SK-N-SH treated with all-trans-retinoic acid at 6 μM for 48 hours (cell line): ENCODE results near the gene GRIK4.

ENCODE experiments used
- ATAC-seq: fragments of 200-7000 bp; cut with Tn5 transposase; 3 replicates; pipeline ENCODE4 v1.9.1; 2020; ENCODE audit warnings: mild to moderate bottlenecking, moderate library complexity
- ARNTL ChIP-seq: fragments of 450-650 bp; formaldehyde crosslinking; IDR thresholded peaks from 2 replicates; pipeline ENCODE4 v1.5.0; 2020; ENCODE audit warnings: low read depth, mild to moderate bottlenecking, moderate library complexity, borderline replicate concordance
- BACH2 ChIP-seq: fragments of 250-450 bp; sonication (Bioruptor Pico); IDR thresholded peaks from 2 replicates; pipeline ENCODE4 v1.9.0; 2021; ENCODE audit warnings: mild to moderate bottlenecking, borderline replicate concordance
- CREB5 ChIP-seq: fragments of 250-450 bp; sonication (Bioruptor Pico); IDR thresholded peaks from 2 replicates; pipeline ENCODE4 v1.5.1; 2020; ENCODE audit warnings: low read depth, mild to moderate bottlenecking, moderate library complexity
- CSDC2 ChIP-seq: fragments of 250-450 bp; sonication (Bioruptor Pico); IDR thresholded peaks from 2 replicates; pipeline ENCODE4 v1.5.0; 2020; ENCODE audit warnings: mild to moderate bottlenecking, moderate library complexity
- CSRNP3 ChIP-seq: fragments of 250-450 bp; sonication (Bioruptor Pico); IDR thresholded peaks from 2 replicates; pipeline ENCODE4 v1.5.1; 2021; ENCODE audit warnings: mild to moderate bottlenecking, moderate library complexity
- ESRRG ChIP-seq: fragments of 250-450 bp; sonication (Bioruptor Pico); IDR thresholded peaks from 2 replicates; pipeline ENCODE4 v1.6.1; 2021; ENCODE audit warnings: mild to moderate bottlenecking
- GLIS3 ChIP-seq: fragments of 250-450 bp; sonication (Bioruptor Pico); IDR thresholded peaks from 2 replicates; pipeline ENCODE4 v1.5.0; 2020; ENCODE audit warnings: mild to moderate bottlenecking, moderate library complexity
- ISL1 ChIP-seq: fragments of 250-450 bp; sonication (Bioruptor Pico); IDR thresholded peaks from 2 replicates; pipeline ENCODE4 v2.1.2; 2022; ENCODE audit warnings: mild to moderate bottlenecking, moderate library complexity
- OSR1 ChIP-seq: fragments of 250-450 bp; sonication (Bioruptor Pico); IDR thresholded peaks from 2 replicates; pipeline ENCODE4 v1.8.0; 2022; ENCODE audit warnings: moderate library complexity, mild to moderate bottlenecking, inconsistent platforms
- PATZ1 ChIP-seq: fragments of 250-450 bp; sonication (Bioruptor Pico); IDR thresholded peaks from 2 replicates; pipeline ENCODE4 v1.8.0; 2020; ENCODE audit warnings: mild to moderate bottlenecking, moderate library complexity, borderline replicate concordance
- POU6F1 ChIP-seq: fragments of 250-450 bp; sonication (Bioruptor Pico); IDR thresholded peaks from 2 replicates; pipeline ENCODE4 v1.8.0; 2021; ENCODE audit warnings: low read depth, mild to moderate bottlenecking, moderate library complexity, borderline replicate concordance
- PPARA ChIP-seq: fragments of 250-450 bp; sonication (Bioruptor Pico); IDR thresholded peaks from 2 replicates; pipeline ENCODE4 v1.5.0; 2020; ENCODE audit warnings: mild to moderate bottlenecking, borderline replicate concordance
- RARB ChIP-seq: fragments of 250-450 bp; sonication (Bioruptor Pico); IDR thresholded peaks from 2 replicates; pipeline ENCODE4 v1.8.0; 2021; ENCODE audit warnings: mild to moderate bottlenecking, moderate library complexity
- SNAI2 ChIP-seq: fragments of 250-450 bp; sonication (Bioruptor Pico); IDR thresholded peaks from 2 replicates; pipeline ENCODE4 v1.5.0; 2020; ENCODE audit warnings: mild to moderate bottlenecking, moderate library complexity
- TCF4 ChIP-seq: fragments of 250-450 bp; sonication (Bioruptor Pico); IDR thresholded peaks from 2 replicates; pipeline ENCODE4 v1.8.0; 2021; ENCODE audit warnings: mild to moderate bottlenecking, moderate library complexity, borderline replicate concordance
- ZC3H10 ChIP-seq: fragments of 250-450 bp; sonication (Bioruptor Pico); IDR thresholded peaks from 2 replicates; pipeline ENCODE4 v1.5.1; 2021; ENCODE audit warnings: mild to moderate bottlenecking, moderate library complexity
- ZFP3 ChIP-seq: fragments of 250-450 bp; sonication (Bioruptor Pico); IDR thresholded peaks from 2 replicates; pipeline ENCODE4 v1.5.0; 2020; ENCODE audit warnings: mild to moderate bottlenecking, moderate library complexity
- ZFP30 ChIP-seq: fragments of 450-650 bp; formaldehyde crosslinking; IDR thresholded peaks from 2 replicates; pipeline ENCODE4 v1.5.0; 2022; ENCODE audit warnings: mild to moderate bottlenecking, moderate library complexity
- ZNF565 ChIP-seq: fragments of 450-650 bp; formaldehyde crosslinking; conservative IDR thresholded peaks from 2 replicates; pipeline ENCODE4 v1.5.0; 2020; ENCODE audit warnings: low read depth, mild to moderate bottlenecking, moderate library complexity
- ZNF70 ChIP-seq: fragments of 450-650 bp; formaldehyde crosslinking; IDR thresholded peaks from 2 replicates; pipeline ENCODE4 v1.5.0; 2020; ENCODE audit warnings: mild to moderate bottlenecking, moderate library complexity
- ZNF8 ChIP-seq: fragments of 450-650 bp; formaldehyde crosslinking; IDR thresholded peaks from 2 replicates; pipeline ENCODE4 v1.5.0; 2020; ENCODE audit warnings: mild to moderate bottlenecking, moderate library complexity

Gene GRIK4

GRCh38 chr11:120575461-120575860 is 63.9 kb downstream of the GRIK4 start:
- TF ChIP-seq ZC3H10 (no peak), PPARA (CRISPR knock-in tag) (no peak), CSRNP3 (no peak), ZFP3 (CRISPR knock-in tag) (no peak)
- no peak for ATAC-seq

- no peak for ATAC-seq
- TF ChIP-seq CREB5 (CRISPR knock-in tag) (no peak), SNAI2 (no peak), POU6F1 (CRISPR knock-in tag) (no peak), BACH2 (CRISPR knock-in tag) (no peak)
These were observed 65.1 kb downstream of the GRIK4 start for GRCh38 chr11:120576606-120577005.

- TF ChIP-seq ESRRG (no peak), CREB5 (CRISPR knock-in tag) (no peak)
- TF ChIP-seq, all 23 proteins: peak for 0
- no peak for ATAC-seq
These were observed 65.5 kb downstream of the GRIK4 start for GRCh38 chr11:120577041-120577440.

GRCh38 chr11:120577624-120578363 is 66.2 kb downstream of the GRIK4 start:
- TF ChIP-seq CREB5 (CRISPR knock-in tag), result no peak
- TF ChIP-seq GLIS3 (CRISPR knock-in tag), result no peak
- TF ChIP-seq, all 23 proteins: peak for 0
- no peak for ATAC-seq

GRCh38 chr11:120578596-120579154 is 67.1 kb downstream of the GRIK4 start:
- ATAC-seq, result no peak
- TF ChIP-seq PATZ1 (CRISPR knock-in tag) (no peak), ZFP3 (CRISPR knock-in tag) (no peak), PPARA (CRISPR knock-in tag) (no peak), ARNTL (CRISPR knock-in tag) (no peak), GLIS3 (CRISPR knock-in tag) (no peak), ZFP30 (CRISPR knock-in tag) (no peak), TCF4 (CRISPR knock-in tag) (no peak), CSDC2 (CRISPR knock-in tag) (no peak), ZNF70 (CRISPR knock-in tag) (no peak), CSRNP3 (no peak), ZNF8 (CRISPR knock-in tag) (no peak), ZNF565 (no peak), SNAI2 (no peak), RARB (CRISPR knock-in tag) (no peak), ZC3H10 (no peak), ISL1 (CRISPR knock-in tag) (no peak), OSR1 (CRISPR knock-in tag) (no peak), ESRRG (no peak)
